Endodermal cell (in vitro differentiated cells): ENCODE results near the gene MPRIP. TPM values are rescaled to one million over a fixed set of nuclear protein-coding genes. Genes with fewer than 3 reads are reported as not detected.

ENCODE experiments used
- DNase-seq: peaks from one replicate; pipeline ENCODE4 v3.0.0-alpha.2; 2017
- H3K27ac ChIP-seq: 2 replicates; pipeline ENCODE4 v1.5.1; 2013; ENCODE audit warnings: mild to moderate bottlenecking, low read depth, low read length, moderate library complexity
- H3K27me3 ChIP-seq: 2 replicates; pipeline ENCODE4 v1.6.1; 2013; ENCODE audit warnings: mild to moderate bottlenecking, low read length, moderate library complexity; ENCODE audit not compliant: insufficient read depth, control insufficient read depth, poor library complexity, severe bottlenecking
- H3K36me3 ChIP-seq: 2 replicates; pipeline ENCODE4 v1.7.0; 2013; ENCODE audit warnings: mild to moderate bottlenecking, low read length, moderate library complexity; ENCODE audit not compliant: control insufficient read depth, insufficient read depth
- H3K4me1 ChIP-seq: one replicate; pipeline ENCODE4 v1.7.0; 2013; ENCODE audit warnings: low read length; ENCODE audit not compliant: control insufficient read depth, insufficient read depth
- H3K4me3 ChIP-seq: 2 replicates; pipeline ENCODE4 v1.5.1; 2013; ENCODE audit warnings: mild to moderate bottlenecking, low read length, moderate library complexity
- H3K9ac ChIP-seq: 2 replicates; pipeline ENCODE4 v1.6.1; 2013; ENCODE audit warnings: mild to moderate bottlenecking, low read length, moderate library complexity; ENCODE audit not compliant: poor library complexity, severe bottlenecking; ENCODE audit errors: extremely low read depth
- H3K9me3 ChIP-seq: 2 replicates; pipeline ENCODE4 v1.6.1; 2013; ENCODE audit warnings: mild to moderate bottlenecking, low read length, moderate library complexity; ENCODE audit not compliant: control insufficient read depth
- H3K27ac Mint-ChIP-seq: 2 replicates; pipeline ENCODE4 v1.8.0; 2020; ENCODE audit warnings: mixed read lengths
- H3K27me3 Mint-ChIP-seq: 2 replicates; pipeline ENCODE4 v1.8.0; 2021; ENCODE audit warnings: mild to moderate bottlenecking, mixed read lengths; ENCODE audit not compliant: insufficient read depth
- H3K36me3 Mint-ChIP-seq: 2 replicates; pipeline ENCODE4 v1.8.0; 2020; ENCODE audit warnings: low read depth, mixed read lengths
- H3K4me1 Mint-ChIP-seq: 2 replicates; pipeline ENCODE4 v1.8.0; 2020; ENCODE audit warnings: mixed read lengths
- H3K4me3 Mint-ChIP-seq: 2 replicates; pipeline ENCODE4 v1.8.0; 2020; ENCODE audit warnings: mild to moderate bottlenecking, moderate library complexity, mixed read lengths
- H3K9me3 Mint-ChIP-seq: 2 replicates; pipeline ENCODE4 v1.8.0; 2020; ENCODE audit warnings: mild to moderate bottlenecking, mixed read lengths
- CTCF ChIP-seq: fragments of 200-600 bp; sonication (generic); conservative IDR thresholded peaks from 2 replicates; pipeline ENCODE4 v1.5.0; 2021; ENCODE audit warnings: antibody characterized with exemption, mild to moderate bottlenecking
- WGBS, 2 experiments: methylation state at CpG; one replicate each; pipeline versions ENCODE4 v1.1.5 to v1.1.7; 2013; ENCODE audit warnings: missing lambda C conversion rate in 2 of 2, mixed read lengths in 1 of 2; ENCODE audit not compliant: insufficient coverage in 1 of 2, insufficient read length in 1 of 2; 5-methylcytosine and 5-hydroxymethylcytosine counted together
- total RNA-seq, 2 donors: library from RNA; stranded (reverse); fragmentation: NEBNext Ultra II Directional in 1 of 2; extraction: Animal tissue kit (Norgen Biotek cat#: 25700) in 1 of 2; gene quantifications; 2 replicates in 1 of 2; 3 replicates in 1 of 2; pipeline ENCODE4 v1.2.1, GENCODE V29; 2021

MPRIP gene
- total RNA-seq, 2 donors from 2014 or later = 154 to 155 TPM

GRCh38 chr17:17086585-17086984 lies 44.3 kb downstream of the MPRIP start:
- H3K4me1 ChIP-seq = no peaks in the 10 kb centered on the region
- H3K36me3 ChIP-seq = peaks cover 20% of the 10 kb centered on the region
- Mint-ChIP-seq H3K27ac (peak overlapping the region; percentile 30), H3K4me1 (peaks cover 10% of the 10 kb centered on the region), H3K27me3 (no peaks in the 10 kb centered on the region), H3K36me3 (peaks cover 31% of the 10 kb centered on the region), H3K9me3 (no peaks in the 10 kb centered on the region), H3K4me3 (no peak overlapping the region)
- H3K27me3 ChIP-seq = no peaks in the 10 kb centered on the region
- H3K9ac ChIP-seq = no peak overlapping the region
- H3K4me3 ChIP-seq = no peak overlapping the region
- WGBS, 2 experiments = 96 to 98% methylated on average over 4 to 6 of the region's 6 CpGs
- no peak for DNase-seq
- TF ChIP-seq CTCF = no peak
- no peaks in the 10 kb centered on the region for H3K9me3 ChIP-seq
- H3K27ac ChIP-seq = no peak overlapping the region

- Mint-ChIP-seq H3K36me3 (peaks cover 31% of the 10 kb centered on the region), H3K4me3 (no peak overlapping the region), H3K4me1 (peaks cover 10% of the 10 kb centered on the region), H3K9me3 (no peaks in the 10 kb centered on the region), H3K27ac (peak overlapping the region; percentile 55), H3K27me3 (no peaks in the 10 kb centered on the region)
- no peaks in the 10 kb centered on the region for H3K9me3 ChIP-seq
- DNase-seq = no peak
- no peak overlapping the region for H3K9ac ChIP-seq
- H3K36me3 ChIP-seq = peaks cover 21% of the 10 kb centered on the region
- H3K27ac ChIP-seq = no peak overlapping the region
- no peaks in the 10 kb centered on the region for H3K4me1 ChIP-seq
- WGBS, 2 experiments = 93% methylated on average over 9 to 13 of the region's 13 CpGs
- H3K4me3 ChIP-seq = no peak overlapping the region
- no peaks in the 10 kb centered on the region for H3K27me3 ChIP-seq
- TF ChIP-seq CTCF = peak; percentile 28
These were observed 45.3 kb downstream of the MPRIP start for GRCh38 chr17:17087424-17088015.

GRCh38 chr17:17088086-17088485 lies 45.8 kb downstream of the MPRIP start:
- DNase-seq = no peak
- Mint-ChIP-seq H3K9me3 (no peaks in the 10 kb centered on the region), H3K27me3 (no peaks in the 10 kb centered on the region), H3K4me3 (no peak overlapping the region), H3K36me3 (peaks cover 31% of the 10 kb centered on the region), H3K4me1 (peaks cover 10% of the 10 kb centered on the region), H3K27ac (no peak overlapping the region)
- Histone ChIP-seq H3K4me1 (no peaks in the 10 kb centered on the region), H3K27me3 (no peaks in the 10 kb centered on the region), H3K9me3 (no peaks in the 10 kb centered on the region), H3K9ac (no peak overlapping the region), H3K27ac (no peak overlapping the region), H3K36me3 (peaks cover 16% of the 10 kb centered on the region), H3K4me3 (no peak overlapping the region)
- 90 to 96% methylated on average over 3 to 10 of the region's 10 CpGs for WGBS, 2 experiments
- no peak for TF ChIP-seq CTCF
